Measurements from ENCODE around the gene IRS2.

The IRS2 gene

GRCh38 chr13:109712124-109712722, 74.2 kb downstream of the IRS2 start:
- Histone ChIP-seq H3F3A (ENCODE audit: low read depth) (no peaks in the 10 kb centered on the region), H3K79me2 (ENCODE audit: insufficient read depth, low read length) (no peaks in the 10 kb centered on the region), H3K27me3 (ENCODE audit: insufficient read depth, low read length, poor library complexity, severe bottlenecking) (peaks cover 11% of the 10 kb centered on the region), H3K4me2 (ENCODE audit: low read depth, low read length, poor library complexity, severe bottlenecking) (no peak overlapping the region), H2AFZ (ENCODE audit: low read length) (no peak overlapping the region), H3K4me3 (ENCODE audit: low read length, poor library complexity, severe bottlenecking) (no peak overlapping the region), H3K9me3 (ENCODE audit: insufficient read depth, low read depth, low read length) (no peaks in the 10 kb centered on the region), H3K9me2 (replicated peaks; ENCODE audit: low read depth, low read length) (no peaks in the 10 kb centered on the region), H3K36me3 (ENCODE audit: insufficient read depth, low read length) (no peaks in the 10 kb centered on the region), H3K4me1 (ENCODE audit: insufficient read depth, low read length, poor library complexity, severe bottlenecking) (peaks cover 6% of the 10 kb centered on the region), H4K20me1 (ENCODE audit: insufficient read depth, low read length, poor library complexity, severe bottlenecking) (no peaks in the 10 kb centered on the region), H3K9ac (ENCODE audit: low read depth, low read length, poor library complexity, severe bottlenecking) (no peak overlapping the region)
- TF ChIP-seq CTCF (conservative IDR thresholded peaks at IDR 0.05; ENCODE audit: low read length) (no peak), EZH2phosphoT487 (IDR thresholded peaks at IDR 0.05; ENCODE audit: borderline replicate concordance) (no peak)

- no peaks in the 10 kb centered on the region for H3K9me2 ChIP-seq (replicated peaks; ENCODE audit: low read depth, low read length)
- H3K4me2 ChIP-seq (ENCODE audit: low read depth, low read length, poor library complexity, severe bottlenecking) = no peak overlapping the region
- H2AFZ ChIP-seq (ENCODE audit: low read length) = no peak overlapping the region
- peaks cover 7% of the 10 kb centered on the region; the same call in 1 of the 2 replicates for H3K9me3 ChIP-seq (ENCODE audit: insufficient read depth, low read depth, low read length)
- no peaks in the 10 kb centered on the region for H3K79me2 ChIP-seq (ENCODE audit: insufficient read depth, low read length)
- peaks cover 19% of the 10 kb centered on the region for H3K27me3 ChIP-seq (ENCODE audit: insufficient read depth, low read length, poor library complexity, severe bottlenecking)
- TF ChIP-seq EZH2phosphoT487 (IDR thresholded peaks at IDR 0.05; ENCODE audit: borderline replicate concordance) (peak; percentile 62; the same call in 1 of the 2 replicates), CTCF (conservative IDR thresholded peaks at IDR 0.05; ENCODE audit: low read length) (no peak)
- no peaks in the 10 kb centered on the region for H3F3A ChIP-seq (ENCODE audit: low read depth)
- no peak overlapping the region for H3K9ac ChIP-seq (ENCODE audit: low read depth, low read length, poor library complexity, severe bottlenecking)
- H3K36me3 ChIP-seq (ENCODE audit: insufficient read depth, low read length) = no peaks in the 10 kb centered on the region
- peaks cover 19% of the 10 kb centered on the region for H3K4me1 ChIP-seq (ENCODE audit: insufficient read depth, low read length, poor library complexity, severe bottlenecking)
- no peak overlapping the region for H3K4me3 ChIP-seq (ENCODE audit: low read length, poor library complexity, severe bottlenecking)
- no peaks in the 10 kb centered on the region for H4K20me1 ChIP-seq (ENCODE audit: insufficient read depth, low read length, poor library complexity, severe bottlenecking)
These were observed 78.4 kb downstream of the IRS2 start for GRCh38 chr13:109707742-109708617.

GRCh38 chr13:109707044-109707741, 79.2 kb downstream of the IRS2 start:
- Histone ChIP-seq H3K9ac (ENCODE audit: low read depth, low read length, poor library complexity, severe bottlenecking) (no peak overlapping the region), H3K79me2 (ENCODE audit: insufficient read depth, low read length) (no peaks in the 10 kb centered on the region), H3K27me3 (ENCODE audit: insufficient read depth, low read length, poor library complexity, severe bottlenecking) (peaks cover 19% of the 10 kb centered on the region), H3K4me3 (ENCODE audit: low read length, poor library complexity, severe bottlenecking) (no peak overlapping the region), H3K4me2 (ENCODE audit: low read depth, low read length, poor library complexity, severe bottlenecking) (no peak overlapping the region), H3K9me2 (replicated peaks; ENCODE audit: low read depth, low read length) (no peaks in the 10 kb centered on the region), H3K4me1 (ENCODE audit: insufficient read depth, low read length, poor library complexity, severe bottlenecking) (peaks cover 19% of the 10 kb centered on the region), H3K9me3 (ENCODE audit: insufficient read depth, low read depth, low read length) (peaks cover 7% of the 10 kb centered on the region; the same call in 1 of the 2 replicates), H4K20me1 (ENCODE audit: insufficient read depth, low read length, poor library complexity, severe bottlenecking) (no peaks in the 10 kb centered on the region), H3F3A (ENCODE audit: low read depth) (no peaks in the 10 kb centered on the region), H3K36me3 (ENCODE audit: insufficient read depth, low read length) (no peaks in the 10 kb centered on the region), H2AFZ (ENCODE audit: low read length) (no peak overlapping the region)
- no peak for TF ChIP-seq EZH2phosphoT487 (IDR thresholded peaks at IDR 0.05; ENCODE audit: borderline replicate concordance)
- no peak for TF ChIP-seq CTCF (conservative IDR thresholded peaks at IDR 0.05; ENCODE audit: low read length)
